Kidney capillary endothelial cell (primary cell): ENCODE data around the gene HP1BP3.

ENCODE experiments used
- DNase-seq: peaks from one replicate; pipeline ENCODE4 v3.0.0-alpha.2; 2018; ENCODE audit warnings: low spot score

Gene HP1BP3

DNA sequence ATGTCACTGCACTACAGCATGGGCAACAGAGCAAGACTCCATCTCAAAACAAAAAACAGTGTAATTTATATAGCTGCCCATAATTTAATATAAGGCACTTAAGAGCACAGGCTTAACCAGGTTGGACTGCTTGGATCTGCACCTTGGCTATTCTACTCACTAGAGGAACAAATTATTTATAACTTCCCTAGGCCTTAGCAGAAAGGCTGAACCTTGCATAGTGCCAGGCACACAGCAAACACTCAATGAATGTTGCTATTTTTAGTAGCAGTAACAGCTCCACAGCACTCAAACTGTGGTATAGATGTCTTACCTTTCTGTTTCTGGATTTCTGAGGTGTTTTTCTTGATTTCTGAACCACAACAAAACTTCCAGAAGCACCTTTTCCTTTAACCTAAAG is 19.8 kb downstream of the HP1BP3 start:
- no peak for DNase-seq

DNA sequence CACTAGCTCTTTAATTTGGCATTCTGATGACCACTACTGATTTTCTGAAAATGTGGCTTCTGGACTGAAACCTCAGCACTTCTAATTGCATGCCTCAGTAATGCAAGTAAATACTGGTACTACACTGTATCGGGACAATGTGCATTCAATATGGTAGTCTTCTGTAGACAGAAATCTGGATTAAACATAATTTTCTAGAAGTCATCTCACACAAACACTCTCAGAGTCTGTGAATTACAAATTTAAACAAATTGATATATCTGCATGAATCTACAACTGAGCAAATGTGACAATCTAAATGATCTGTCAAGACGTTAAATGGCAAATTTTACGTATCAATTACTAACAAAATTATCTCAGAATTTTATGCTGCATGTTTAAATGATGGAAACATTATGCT is 23.7 kb downstream of the HP1BP3 start:
- no peak for DNase-seq

DNA sequence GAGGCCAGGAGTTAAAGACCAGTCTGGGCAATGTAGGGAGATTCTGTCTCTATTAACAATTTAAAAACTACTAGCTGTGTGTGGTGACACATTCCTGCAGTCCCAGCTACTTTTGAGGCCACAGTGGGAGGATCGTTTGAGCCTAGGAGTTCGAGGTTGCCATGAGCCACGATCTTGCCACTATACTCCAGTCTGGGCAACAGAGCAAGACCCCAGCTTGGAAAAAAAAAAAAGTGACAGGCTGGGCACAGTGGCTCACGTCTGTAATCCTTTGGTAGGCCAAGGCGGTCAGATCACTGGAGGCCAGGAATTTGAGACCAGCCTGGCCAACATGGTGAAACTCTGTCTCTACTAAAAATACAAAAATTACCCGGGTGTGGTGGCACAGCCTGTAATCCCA is 26.8 kb downstream of the HP1BP3 start:
- no peak for DNase-seq

DNA sequence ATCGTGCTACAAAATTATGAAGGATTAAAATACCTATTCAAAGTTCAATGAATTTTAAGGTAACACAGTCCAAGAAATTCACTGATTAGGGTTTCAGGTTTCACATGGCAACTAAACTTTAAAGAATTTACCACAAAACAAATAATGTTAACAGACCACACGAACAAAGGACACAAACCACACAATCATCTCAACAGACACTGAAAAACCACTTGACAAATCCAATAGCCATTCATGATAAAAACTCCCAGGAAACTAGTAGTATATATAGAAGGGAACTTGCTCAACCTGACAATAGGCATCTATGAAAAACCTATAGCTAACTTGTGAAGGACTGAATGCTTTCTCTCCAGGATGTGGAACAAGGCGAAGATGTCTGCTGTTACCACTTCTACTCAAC is 33.5 kb downstream of the HP1BP3 start:
- no peak for DNase-seq

DNA sequence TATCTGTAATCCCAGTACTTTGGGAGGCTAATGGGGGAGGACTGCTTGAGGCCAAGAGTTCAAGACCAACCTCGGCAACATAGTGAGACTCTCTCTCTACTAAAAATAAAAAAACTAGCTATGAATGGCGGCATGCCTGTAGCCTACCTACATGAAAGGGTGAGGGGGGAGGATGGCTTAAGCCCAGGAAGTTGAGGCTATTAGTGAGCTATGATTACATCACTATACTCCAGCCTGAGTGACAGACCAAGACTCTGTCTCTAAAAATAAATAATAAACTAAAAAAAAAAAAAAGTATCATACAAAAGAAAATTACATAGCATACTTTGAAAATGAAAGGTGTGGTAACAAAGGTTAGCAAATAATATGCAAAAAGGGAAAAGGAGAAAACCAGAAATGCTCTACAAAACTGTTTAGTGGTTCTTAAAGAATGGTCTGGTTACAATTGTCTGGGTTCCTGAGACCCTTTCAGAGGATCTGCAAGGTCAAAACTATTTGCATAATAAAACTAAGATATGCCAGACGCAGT is 35.6 kb downstream of the HP1BP3 start:
- DNase-seq, result no peak

DNA sequence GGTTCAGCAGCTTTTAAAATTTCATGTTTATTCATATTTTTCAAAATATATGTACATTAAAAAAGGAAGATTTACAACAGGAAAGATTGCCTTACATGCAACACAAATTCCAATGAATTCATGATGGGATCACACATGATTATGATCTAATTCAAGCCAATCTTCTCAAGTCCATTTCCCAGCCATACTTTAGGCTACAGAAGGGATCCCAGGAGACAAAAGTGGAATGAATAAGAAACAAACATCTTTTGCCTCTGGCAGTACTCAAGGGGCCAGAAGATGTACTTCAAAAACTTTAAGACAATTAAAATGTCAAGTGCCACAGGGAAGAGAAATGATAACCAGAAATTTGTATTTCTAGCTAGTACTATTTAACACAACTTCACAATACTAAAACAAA is 44.4 kb downstream of the HP1BP3 start:
- no peak for DNase-seq

DNA sequence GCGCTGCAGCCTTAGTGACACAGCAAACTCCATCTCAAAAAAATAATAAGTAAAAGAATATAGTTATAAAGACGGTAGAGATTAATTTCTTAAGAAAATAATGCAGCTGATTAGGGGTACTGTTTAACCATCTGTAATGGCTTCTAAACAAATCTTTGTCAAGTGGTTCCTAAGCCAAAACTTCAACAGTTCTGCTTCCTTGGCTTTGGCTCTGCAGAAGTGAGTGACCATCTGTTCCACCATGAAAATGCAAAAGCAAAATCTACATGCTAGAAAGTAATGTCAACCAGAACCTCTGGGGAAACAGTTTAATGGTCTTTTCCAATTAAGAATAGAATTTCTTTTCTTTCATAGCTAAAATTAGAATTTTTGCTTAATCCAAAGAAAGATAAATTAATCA is 46.3 kb downstream of the HP1BP3 start:
- no peak for DNase-seq

DNA sequence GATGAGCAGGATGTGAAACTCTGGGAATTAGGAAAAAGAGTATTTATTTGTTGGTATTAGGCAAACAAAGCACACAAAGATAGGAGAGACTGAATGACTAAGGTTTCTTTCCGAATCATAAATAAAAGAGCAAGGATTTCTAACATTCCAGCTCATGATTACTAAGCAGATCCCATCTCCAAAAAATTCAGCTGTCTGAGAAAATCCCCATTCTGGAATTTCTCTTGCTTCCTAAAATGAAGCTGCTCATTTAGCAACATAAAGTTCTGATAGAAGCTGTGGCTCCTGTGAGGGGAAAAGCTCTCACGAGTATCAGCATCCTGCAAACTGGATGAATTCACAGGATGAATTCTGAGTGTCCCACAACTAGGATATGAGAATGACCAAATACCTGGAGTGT is 47.9 kb downstream of the HP1BP3 start:
- DNase-seq, result no peak

DNA sequence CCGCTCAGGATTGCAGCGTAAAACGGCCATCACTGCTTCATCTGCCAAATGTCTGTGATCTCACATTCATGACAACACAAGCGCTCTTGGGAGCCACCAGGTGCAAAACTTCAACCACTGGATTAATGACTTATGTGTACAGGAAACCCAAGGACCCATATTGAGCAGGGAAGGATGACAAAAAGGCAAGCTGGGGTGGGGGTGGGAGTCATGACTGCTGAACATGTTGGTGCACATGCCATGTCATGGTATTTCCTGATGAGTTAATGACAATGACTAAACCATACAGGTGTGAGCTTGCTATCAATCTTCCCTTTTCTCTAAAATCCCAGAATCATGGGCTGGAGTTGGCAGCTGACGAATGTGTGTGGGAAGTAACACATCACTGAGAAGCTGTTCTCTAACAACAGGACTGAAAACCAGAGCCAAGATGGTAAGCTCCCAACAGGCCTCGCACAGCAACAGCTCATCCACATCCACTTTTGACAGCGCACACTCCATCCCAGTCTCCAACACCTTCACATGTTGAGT is 51.5 kb downstream of the HP1BP3 start:
- DNase-seq, result no peak

DNA sequence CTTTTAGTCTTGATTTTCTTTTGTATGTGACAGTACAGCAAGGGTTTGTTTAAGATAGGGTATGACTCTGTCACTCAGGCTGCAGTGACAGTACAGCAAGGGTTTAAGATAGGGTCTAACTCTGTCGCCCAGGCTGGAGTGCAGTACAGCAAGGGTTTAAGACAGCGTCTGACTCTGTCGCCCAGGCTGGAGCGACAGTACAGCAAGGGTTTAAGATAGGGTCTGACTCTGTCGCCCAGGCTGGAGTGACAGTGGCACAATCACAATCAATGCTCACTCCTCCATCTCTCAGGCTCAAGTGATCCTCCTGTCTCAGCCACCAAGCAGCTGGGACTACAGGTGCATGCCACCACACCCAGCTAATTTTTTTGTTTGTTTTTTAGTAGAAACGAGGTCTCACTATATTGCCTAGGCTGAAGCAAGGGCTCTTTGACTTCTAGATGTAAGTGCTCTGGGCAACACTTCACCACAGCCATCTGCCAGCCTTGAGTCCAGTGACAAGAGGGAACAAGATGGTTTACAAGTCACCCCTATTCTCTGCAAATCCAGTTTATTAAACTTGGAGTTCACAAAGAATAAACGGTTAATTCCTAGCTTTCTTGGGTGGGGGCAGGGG is 53.6 kb downstream of the HP1BP3 start:
- no peak for DNase-seq

DNA sequence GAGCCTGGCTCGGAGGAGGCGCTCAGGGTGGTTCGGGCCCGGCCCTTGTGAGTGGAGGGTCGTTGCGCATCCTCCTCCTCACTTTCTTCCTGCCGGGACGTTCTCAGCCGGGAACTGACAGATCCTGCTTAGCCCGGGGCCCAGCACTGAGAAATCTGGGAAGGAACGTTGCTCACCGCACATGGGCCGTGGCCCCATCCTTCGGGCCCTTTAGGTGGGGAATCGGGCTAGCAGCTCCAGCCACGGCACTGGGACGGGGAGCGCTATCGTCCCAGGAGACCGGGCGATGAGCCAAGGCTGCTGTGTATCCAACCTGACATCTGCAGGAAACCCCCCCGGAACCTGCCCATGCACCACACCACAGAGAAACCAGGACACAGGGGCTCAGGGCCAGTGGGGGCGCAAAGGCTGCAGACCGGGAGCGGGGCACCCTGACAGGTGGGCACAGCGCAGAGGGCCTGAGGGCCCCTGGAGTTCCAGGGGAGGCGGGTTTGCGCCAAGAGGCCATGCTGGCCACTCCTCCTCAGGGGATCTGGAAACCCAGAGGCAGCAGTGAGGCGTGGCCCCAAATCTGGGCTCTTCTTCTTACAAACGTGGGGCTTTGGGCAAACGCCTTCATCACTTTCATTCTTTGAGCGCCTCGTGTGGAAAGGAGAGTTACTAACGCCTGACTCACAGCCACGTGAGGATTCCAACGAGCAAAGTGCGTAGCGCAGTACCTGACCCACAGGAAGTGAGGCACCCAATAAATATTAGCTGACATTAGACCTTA is 54.3 kb downstream of the HP1BP3 start, which contains the start of gene SH2D5:
SH2D5 (minus strand) TSS at position 116 of the 772 bp plus-strand sequence. CDS start 4,659 bp downstream, outside the sequence.
- peak; percentile 96 for DNase-seq

DNA sequence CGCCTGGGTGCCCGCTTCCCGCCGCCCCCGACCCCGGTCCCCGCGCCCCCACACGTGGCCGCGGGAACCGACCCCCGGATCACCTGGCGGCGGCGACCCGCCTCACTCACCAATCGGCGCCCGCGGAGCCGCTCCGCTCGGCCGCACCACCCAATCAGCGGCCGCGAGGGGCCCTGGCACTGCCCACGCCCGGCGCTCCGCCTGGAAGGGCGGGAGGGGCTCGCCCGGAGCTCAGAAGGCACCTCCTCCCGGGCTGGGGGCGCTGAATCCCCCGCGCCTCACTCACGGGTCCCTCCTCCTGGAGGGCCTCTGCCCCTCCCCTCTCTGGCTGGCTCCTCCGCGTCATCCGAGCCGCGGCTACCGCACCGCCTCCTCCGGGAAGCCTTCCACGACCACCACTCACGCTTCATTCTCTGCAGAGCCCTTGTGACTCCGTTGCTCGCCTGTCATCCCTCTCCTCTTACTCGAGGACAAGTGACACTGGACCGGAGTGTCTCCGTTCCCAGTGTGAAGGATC is 55.0 kb downstream of the HP1BP3 start:
- peak; percentile 30 for DNase-seq

DNA sequence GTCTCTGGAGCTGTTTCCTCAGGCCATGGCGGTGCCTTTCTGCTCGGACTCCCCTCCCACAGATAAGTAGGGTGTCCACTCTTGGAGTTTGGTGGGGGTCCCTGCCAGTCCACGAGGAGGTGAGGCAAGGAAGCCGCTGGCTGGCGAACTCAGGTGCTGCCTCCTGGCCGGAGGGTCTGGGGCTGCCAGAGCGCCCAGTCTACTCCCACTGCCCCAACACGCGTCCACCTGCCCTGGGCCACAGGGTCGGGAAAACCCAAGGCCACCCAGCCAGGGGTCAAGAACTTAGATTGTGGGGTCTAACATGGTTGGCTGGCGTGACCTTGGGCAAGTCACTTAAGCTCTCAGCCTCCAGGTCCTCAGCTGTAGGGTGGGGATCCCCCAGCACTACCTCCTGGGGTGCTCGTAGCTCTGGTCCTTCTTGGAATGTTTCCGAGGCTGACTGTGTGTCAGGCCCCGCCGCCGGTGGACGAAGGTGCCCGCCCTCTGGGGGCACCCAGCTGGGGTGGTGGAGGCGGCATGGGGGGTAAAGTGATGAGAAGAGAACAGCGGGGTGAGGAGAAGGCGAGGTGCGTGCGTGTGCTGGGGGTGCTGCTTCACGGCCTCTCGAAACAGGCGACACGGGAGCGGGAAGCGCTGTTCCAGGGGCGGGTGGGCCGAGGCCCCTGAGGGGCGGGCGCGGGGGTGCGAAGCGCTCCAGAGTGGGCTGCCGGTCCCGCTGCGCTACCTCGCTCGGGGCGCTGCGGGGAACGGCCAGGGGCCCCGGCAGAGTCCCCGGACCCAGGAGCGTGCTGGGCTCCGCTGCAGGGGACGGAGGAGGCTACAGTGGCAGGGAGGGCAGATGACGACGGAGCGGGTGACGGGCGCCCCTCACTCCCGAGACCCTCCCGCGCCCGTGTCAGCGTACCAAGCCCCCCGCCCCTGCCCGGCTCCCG is 55.8 kb downstream of the HP1BP3 start:
- no peak for DNase-seq

DNA sequence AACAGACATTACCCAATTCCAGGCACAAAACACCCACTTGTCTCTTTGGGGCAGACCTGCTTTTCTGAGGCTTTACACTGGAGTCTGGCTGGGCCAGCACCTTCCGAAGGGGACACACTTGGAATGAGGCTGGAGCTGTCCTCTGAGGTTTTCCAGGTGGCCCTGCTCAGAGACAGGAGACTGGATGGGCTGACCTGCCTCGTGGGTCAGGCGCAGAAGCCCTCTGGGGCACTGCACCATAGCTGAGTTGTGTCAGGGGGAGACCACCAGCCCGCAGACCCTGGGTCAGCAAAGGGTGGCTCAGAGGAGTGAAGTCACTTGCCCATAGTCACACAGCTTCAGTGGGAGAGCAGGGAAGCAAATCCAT is 56.4 kb downstream of the HP1BP3 start:
- DNase-seq, result no peak

DNA sequence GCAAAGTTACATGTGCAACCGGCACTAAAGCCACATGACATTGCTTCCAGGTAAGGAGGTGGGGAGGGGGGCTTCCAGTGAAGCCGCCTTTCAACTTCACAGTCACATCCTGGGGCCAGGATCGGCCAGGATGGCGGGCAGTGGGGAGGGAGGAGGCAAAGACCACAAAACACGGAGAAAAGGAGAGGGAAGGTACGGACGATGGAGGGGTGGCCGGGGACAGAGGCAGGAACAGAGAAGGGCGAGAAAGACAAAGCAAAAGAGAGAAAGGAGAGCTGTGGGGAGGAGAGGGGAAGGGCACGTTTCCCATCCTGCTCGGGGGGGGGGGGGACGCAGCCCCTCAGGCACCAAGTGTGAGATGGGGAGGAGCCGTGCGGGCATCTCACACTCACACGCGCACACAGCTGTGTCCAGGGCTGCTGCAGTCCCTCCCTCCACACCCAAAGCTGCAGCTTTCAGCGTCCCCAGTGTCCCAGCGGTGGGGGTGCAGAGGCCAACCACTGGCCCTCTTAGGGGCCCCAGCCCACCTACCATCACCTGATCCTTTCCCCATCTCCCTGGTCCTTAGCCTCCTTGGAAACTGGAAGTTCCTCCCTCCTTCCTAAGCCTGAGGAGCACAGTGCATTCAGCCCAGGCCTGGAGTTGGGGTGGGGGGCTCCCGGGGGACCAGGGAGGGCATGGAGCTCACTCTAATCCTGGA is 57.0 kb downstream of the HP1BP3 start:
- DNase-seq, result no peak

DNA sequence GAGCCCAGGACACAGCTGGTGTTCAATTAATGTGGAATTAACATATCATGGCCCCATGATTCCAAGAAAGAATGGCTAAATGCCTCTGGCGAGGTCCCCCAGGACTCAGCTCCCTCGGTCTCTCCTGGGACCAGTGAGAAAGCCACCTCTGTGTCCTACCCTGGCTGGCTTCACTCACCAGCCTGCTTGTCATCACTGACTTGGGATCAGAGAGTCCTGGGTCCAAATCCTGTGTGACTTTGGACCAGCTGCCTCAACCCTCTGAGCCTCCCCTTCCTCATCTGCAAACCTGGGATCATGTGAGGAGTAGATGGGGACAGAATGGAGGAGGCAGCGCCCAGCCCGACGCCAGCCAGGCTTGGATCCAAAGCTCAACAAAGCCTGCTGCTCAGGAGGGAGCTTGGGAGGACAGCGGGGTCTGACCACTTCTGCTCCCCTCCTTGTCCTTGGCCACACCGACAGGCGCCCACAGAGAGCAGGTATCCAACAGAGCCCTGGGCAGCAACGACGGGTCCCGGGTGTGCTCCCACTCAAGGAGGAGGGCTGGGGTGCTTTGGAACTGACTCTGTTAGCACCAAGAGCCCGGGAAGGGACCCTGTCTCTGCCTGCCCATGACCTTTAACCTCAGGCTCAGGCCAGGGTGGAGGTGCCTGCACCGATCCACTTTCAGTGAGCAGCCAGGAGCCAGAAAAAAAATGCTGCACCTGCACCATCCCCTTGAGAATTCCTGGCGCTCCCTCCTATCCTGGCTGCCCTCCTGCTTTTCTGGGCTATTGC is 57.8 kb downstream of the HP1BP3 start:
- DNase-seq, result no peak

DNA sequence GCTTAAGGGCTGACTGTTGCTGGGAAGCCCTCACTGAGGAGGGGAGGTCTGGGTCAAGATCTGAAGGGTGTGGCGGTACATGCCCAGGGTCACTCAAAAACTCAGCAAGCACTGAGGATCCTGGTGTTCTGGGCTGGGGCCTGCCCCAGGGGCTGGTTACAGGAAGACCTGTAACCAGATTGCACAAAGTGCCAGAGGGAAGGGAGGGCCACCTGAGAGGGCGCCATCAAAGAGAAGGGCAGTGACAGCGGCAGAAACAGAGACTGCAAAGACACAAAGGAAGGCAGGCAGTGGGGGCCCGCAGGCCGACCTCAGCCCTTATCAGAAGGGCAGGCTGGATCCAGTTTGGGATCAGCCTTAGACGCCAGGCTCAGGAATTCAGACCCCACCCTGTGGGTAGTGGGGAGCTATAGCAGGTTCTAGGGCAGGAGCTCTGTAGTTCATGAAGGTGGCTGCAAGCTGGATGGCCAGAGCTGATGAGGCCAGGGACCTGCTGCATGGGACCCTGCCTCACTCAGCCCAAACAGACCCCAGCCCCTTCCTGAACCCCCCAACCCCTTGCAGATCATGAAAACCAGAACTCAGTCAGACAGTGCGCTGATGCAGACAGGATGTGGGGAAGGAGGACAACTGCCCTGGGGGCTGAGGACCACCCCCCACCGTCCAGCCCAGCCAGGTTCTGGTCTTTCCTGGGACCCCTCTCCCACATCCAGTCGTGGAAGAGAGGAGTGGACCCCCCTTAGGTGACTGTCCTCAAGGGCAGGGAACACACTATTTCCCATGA is 58.5 kb downstream of the HP1BP3 start:
- no peak for DNase-seq

DNA sequence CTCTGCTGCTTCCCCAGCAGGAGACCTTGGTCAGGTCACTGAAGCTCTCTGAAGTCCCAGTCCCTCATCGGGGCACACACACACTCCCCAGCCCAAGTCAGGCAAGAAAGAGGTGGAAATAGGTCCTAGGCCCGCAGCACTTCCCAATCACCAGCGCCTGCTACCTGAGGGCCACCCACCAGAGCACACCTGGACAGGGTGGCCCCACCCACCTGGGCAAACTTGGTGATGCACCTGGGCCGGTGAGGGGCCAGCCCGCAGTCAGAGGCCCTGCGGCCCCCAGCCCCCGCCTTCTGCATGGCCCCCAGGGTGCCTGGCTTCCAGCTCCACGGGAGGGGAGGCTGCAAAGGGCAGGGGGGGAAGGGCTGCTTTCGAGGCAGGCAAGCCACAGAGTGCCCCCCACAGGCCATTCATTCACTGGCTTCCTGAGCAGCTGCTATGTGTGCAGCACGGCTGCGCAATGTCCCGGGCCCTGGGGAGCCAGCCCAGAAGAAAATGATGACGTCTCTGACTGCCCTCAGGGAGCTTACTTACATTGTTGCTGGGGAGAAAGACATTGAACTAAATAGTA is 59.3 kb downstream of the HP1BP3 start:
- DNase-seq, result no peak
